H1 (cell line): Measurements from ENCODE around the gene SPTAN1. TPM values are rescaled to one million over a fixed set of nuclear protein-coding genes. Genes with fewer than 3 reads are reported as not detected.

Source experiments
- SRF ChIP-seq: IDR thresholded peaks from 2 replicates; pipeline ENCODE4 v1.6.1; 2011; ENCODE audit warnings: mild to moderate bottlenecking, low read depth, low read length, moderate library complexity
- TCF12 ChIP-seq: IDR thresholded peaks from 2 replicates; pipeline ENCODE4 v1.6.1; 2011; ENCODE audit warnings: low read depth, mild to moderate bottlenecking, low read length
- polyA plus RNA-seq, 7 experiments: library from polyadenylated mRNA; depleted of rRNA in 3 of 7; stranded (reverse) in 5 of 7; unstranded in 2 of 7; fragments of >200 nt in 5 of 7; fragments of 200-250 nt in 2 of 7; gene quantifications; 1 replicate in 5 of 7; 2 replicates in 1 of 7; 4 replicates in 1 of 7; pipeline versions ENCODE4 v1.2.1 to v1.2.3, GENCODE V29; 2011 to 2013; ENCODE audit warnings: missing spikeins in 2 of 7, mixed read lengths in 2 of 7
- total RNA-seq: library from RNA; stranded (reverse); fragmentation: NEBNext Ultra II Directional; extraction: Animal tissue kit (Norgen Biotek cat#: 25700); gene quantifications from 2 replicates; pipeline ENCODE4 v1.2.1, GENCODE V29; 2021

Gene SPTAN1
- total and polyA plus RNA-seq, 2 of the 8 experiments (the other 6 are each of a cell fraction or from before 2014, with no cell fraction given) = 182 to 216 TPM

DNA sequence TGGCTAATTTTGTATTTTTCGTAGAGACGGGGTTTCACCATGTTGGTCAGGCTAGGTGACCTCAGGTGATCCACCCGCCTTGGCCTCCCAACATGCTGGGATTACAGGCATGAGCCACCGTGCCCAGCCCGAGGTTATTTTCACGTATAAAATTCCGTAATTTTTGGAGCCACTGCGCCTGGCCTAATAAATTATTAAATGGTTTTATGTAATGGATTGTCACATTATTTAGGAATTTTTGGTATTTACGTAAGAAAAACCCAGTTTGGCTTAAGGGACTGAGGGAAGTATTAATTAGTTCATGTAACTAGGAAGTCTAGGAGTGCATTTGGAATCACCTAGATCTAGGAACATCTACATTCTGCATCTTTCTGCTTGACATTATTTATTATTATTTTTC, 39.6 kb upstream of the SPTAN1 start (continued):
- TF ChIP-seq SRF (no peak), TCF12 (no peak)
- TF ChIP-seq, all 59 proteins: peak for 0
